Activated T-cell treated with anti-CD3 and anti-CD28 coated beads for 24 hours (primary cell): ENCODE measurements around the gene CFAP90.

Experiments used
- DNase-seq: peaks from one replicate; pipeline ENCODE4 v3.0.0-alpha.2; 2020; ENCODE audit warnings: low read depth

Gene CFAP90

GRCh38 chr5:7816535-7816901 lies 34.4 kb downstream of the CFAP90 start:
- DNase-seq = no peak

GRCh38 chr5:7815892-7816534 lies 34.9 kb downstream of the CFAP90 start:
- peak; percentile 39 for DNase-seq

- no peak for DNase-seq
Observed at GRCh38 chr5:7814816-7815215, 36.1 kb downstream of the CFAP90 start.

- DNase-seq = no peak
Observed at GRCh38 chr5:7813576-7813975, 37.4 kb downstream of the CFAP90 start.

GRCh38 chr5:7813007-7813406 lies 37.9 kb downstream of the CFAP90 start:
- no peak for DNase-seq

GRCh38 chr5:7811715-7812114 lies 39.2 kb downstream of the CFAP90 start:
- no peak for DNase-seq

- DNase-seq = no peak
Observed at GRCh38 chr5:7808998-7809397, 41.9 kb downstream of the CFAP90 start.

- no peak for DNase-seq
Observed at GRCh38 chr5:7805379-7805778, 45.6 kb downstream of the CFAP90 start.

- DNase-seq = no peak
Observed at GRCh38 chr5:7803937-7804336, 47.0 kb downstream of the CFAP90 start.

- no peak for DNase-seq
Observed at GRCh38 chr5:7802855-7803254, 48.1 kb downstream of the CFAP90 start.

GRCh38 chr5:7801891-7802614 lies 48.9 kb downstream of the CFAP90 start:
- DNase-seq = no peak

- no peak for DNase-seq
Observed at GRCh38 chr5:7795306-7795705, 55.6 kb downstream of the CFAP90 start.

GRCh38 chr5:7794823-7795222 lies 56.1 kb downstream of the CFAP90 start:
- DNase-seq = no peak

- no peak for DNase-seq
Observed at GRCh38 chr5:7794311-7794710, 56.6 kb downstream of the CFAP90 start.

GRCh38 chr5:7793895-7794294 lies 57.0 kb downstream of the CFAP90 start:
- DNase-seq = no peak

GRCh38 chr5:7789567-7789966 lies 61.4 kb downstream of the CFAP90 start:
- no peak for DNase-seq

- DNase-seq = no peak
Observed at GRCh38 chr5:7787770-7788169, 63.2 kb downstream of the CFAP90 start.

- DNase-seq = no peak
Observed at GRCh38 chr5:7784683-7785380, 66.1 kb downstream of the CFAP90 start.

- no peak for DNase-seq
Observed at GRCh38 chr5:7781899-7782298, 69.0 kb downstream of the CFAP90 start.
